ENCODE data around the gene GALC. TPM values are rescaled to one million over a fixed set of nuclear protein-coding genes. Genes with fewer than 3 reads are reported as not detected.
"Not testable (repeated sequence)": the region's sequence is repeated elsewhere in the genome, so short reads cannot be mapped to it uniquely, and the experiment has no call there.

Gene GALC
- 20.4 and 24.7 TPM in 2 replicates for total RNA-seq (2014; rRNA removed; shearing (Covaris generic))
- 16.6 and 24.2 TPM in 2 replicates for polyA plus RNA-seq (2015; cell fraction: cytosol; rRNA removed)
- polyA plus RNA-seq (2015; cell fraction: nucleus; rRNA removed): 8.9 and 10.3 TPM in 2 replicates

DNA sequence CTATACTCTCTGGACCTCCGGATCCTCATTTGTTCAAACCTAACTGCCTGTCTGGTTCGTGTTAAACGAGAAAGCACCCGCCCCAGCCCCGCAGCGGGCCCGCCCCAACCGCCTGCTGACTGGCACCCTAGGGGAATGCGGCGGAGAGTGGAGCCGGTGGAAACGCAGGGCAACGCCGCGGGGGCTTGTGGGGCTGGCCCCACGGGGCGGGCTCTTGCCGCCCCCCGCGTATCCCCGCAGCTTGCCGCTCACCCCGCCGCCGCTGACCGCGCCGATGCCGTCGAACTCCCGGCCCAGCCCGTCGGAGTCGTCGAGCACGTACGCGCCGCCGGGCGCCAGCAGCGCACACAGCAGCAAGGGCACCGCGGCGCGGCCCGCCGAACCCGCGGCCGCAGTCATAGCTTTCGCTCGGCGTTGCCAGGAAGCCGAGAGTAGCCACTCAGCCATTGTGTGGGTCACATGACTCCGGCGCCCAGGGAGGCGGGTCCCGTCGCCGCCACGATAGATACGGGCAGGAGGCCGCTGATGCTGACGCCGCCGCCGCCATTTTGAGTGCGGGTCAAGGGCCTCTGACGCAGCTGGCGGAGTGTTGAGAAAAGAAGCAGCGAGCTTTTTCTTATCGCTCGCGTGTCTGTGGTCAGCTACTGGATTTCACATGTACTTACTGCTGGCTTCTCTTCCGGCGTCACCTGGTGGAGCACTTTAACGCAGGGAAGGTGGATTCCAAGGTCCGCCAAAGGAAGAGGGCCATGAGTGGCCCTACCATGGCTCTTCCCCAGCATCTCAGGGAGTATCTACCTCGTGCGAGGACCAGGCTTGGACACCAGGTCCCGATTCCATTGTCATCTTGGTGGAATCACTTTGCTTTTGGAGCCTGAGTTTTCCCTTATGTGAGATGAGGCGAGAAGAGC lies at the start of gene GALC:
TSS of gene GALC (minus strand) at position 465 of the 911 bp plus-strand sequence. CDS start at position 447, 18 bp downstream.
- in situ Hi-C loops (cut with HindIII; ENCODE audit: low pct_unique_long_range_greater_than_20kb, low sequenced_read_pairs): no loop called here

DNA sequence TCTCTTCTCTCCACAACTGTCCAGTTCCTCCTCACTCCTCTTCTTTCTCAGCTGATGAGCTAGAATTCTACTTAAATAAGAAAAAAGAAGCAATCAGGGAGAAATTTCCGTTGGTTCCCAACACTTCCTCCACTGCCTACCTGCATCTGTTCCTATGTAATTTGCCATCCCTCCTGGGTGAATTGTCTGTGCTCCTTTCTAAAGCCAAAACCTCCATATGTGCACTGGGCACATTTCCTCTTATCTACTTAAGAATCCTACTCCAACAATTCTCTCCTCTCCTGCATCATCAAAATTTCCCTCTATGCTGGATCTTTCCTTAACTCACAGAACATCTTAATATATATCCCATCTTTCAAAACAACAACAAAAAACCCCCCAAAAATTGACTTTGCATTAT lies 47.2 kb upstream of the GALC start:
- in situ Hi-C loops (cut with HindIII; ENCODE audit: low pct_unique_long_range_greater_than_20kb, low sequenced_read_pairs): no loop called here

More for the DNA sequence above, at the start of gene GALC:
- DNase-seq (ENCODE audit: low read depth, low spot score): peak; percentile 76

DNA sequence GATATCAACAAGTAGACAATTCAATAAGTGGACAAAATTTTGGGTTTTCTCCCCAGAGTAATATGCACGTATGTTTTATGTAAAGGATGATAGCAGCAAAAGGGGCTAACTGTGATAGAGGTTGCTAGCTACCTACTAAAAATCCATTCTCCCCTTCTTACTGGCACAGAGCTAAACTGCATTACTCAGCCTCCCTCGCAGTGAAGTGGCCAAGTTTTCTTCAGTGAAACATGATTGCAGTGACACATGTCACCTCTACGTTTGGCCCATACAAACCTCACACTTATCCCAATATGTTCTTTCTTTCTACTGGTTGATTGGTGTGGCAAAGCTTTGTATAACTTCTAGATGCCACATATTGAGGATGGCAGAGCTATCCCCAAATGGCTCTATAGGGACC lies 46.2 kb upstream of the GALC start:
- in situ Hi-C loops (cut with HindIII; ENCODE audit: low pct_unique_long_range_greater_than_20kb, low sequenced_read_pairs): no loop called here
- DNase-seq (ENCODE audit: low read depth, low spot score): no peak

More for the DNA sequence above, 47.2 kb upstream of the GALC start:
- DNase-seq (ENCODE audit: low read depth, low spot score): no peak

DNA sequence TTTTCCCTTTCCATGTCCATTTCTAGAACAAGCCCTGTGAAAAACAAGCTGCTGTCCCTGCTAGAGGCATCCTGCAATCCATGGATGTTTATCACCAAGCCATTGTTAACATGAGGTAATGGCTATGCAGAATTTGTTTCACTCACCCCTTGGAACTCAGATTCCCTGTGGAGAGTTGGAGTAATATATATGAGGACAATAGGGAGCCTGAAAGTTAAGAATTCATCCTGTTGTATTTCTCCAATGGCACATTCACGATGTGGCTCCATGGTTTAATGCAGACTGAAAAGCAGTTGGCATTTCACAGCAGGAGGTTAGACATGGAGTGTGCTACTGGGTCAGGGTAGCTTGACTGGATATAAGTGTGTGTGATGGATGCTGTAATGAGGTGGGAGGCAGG lies 44.3 kb upstream of the GALC start:
- in situ Hi-C loops (cut with HindIII; ENCODE audit: low pct_unique_long_range_greater_than_20kb, low sequenced_read_pairs): no loop called here

DNA sequence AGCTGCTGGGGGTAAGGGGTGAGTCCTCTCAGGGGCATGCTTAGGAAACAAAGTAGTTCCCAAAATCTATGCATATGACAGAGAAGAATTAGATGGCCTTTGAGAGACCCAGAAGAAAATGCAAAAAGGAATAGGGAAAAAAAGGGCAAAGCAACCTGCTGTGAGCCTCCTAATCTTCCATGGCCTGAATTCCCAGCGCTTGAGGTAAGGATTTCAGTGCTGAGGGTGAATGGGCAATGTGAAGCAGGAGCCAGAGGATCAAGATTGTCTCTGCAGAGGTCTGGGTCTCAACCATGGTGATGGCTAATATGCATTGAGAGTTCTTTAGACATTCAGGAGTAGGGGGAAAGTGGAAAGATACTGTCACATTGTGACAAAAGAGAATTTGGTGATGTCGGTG lies 43.4 kb upstream of the GALC start:
- in situ Hi-C loops (cut with HindIII; ENCODE audit: low pct_unique_long_range_greater_than_20kb, low sequenced_read_pairs): no loop called here
- DNase-seq (ENCODE audit: low read depth, low spot score): no peak

More for the DNA sequence above, 44.3 kb upstream of the GALC start:
- no peak for DNase-seq (ENCODE audit: low read depth, low spot score)

DNA sequence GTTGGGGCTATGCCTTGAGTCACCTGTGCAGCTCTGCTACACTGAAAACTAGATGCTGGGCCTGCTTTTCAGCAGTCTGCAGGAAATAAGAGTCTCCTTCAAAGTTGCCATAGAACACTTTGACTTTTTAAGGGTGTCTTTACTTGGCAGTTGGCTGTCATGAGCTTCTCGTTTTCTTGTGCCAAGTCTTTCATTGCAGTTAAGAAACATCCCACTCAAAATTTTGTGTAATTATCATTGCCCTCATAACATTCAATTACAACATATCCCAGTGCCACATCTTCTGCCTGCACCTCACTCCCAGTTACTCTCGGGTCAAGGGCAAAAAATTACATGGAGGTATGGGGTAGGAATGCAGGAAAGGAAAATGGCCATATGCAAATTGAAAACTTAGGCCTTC lies 41.1 kb upstream of the GALC start:
- in situ Hi-C loops (cut with HindIII; ENCODE audit: low pct_unique_long_range_greater_than_20kb, low sequenced_read_pairs): no loop called here

DNA sequence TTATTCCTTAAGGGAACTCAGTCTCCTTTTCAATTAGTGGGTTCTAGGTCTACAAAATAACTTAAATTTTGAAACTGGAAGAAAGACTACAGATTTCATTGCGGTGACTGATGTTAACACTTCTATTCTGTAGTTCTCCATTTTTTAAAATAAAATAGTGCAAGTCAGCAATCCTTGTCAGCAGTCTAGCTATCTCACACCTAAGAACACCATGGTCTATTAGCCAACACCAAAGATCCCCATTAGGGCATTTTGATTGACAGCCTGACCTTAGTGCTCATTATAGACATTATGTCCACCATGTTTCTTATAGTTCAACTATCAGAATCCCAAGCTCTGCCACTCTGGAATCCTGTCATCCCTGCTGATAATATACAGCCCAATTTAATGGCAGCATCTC lies 39.4 kb upstream of the GALC start:
- no peak for DNase-seq (ENCODE audit: low read depth, low spot score)
- in situ Hi-C loops (cut with HindIII; ENCODE audit: low pct_unique_long_range_greater_than_20kb, low sequenced_read_pairs): no loop called here

More for the DNA sequence above, 41.1 kb upstream of the GALC start:
- DNase-seq (ENCODE audit: low read depth, low spot score): no peak

DNA sequence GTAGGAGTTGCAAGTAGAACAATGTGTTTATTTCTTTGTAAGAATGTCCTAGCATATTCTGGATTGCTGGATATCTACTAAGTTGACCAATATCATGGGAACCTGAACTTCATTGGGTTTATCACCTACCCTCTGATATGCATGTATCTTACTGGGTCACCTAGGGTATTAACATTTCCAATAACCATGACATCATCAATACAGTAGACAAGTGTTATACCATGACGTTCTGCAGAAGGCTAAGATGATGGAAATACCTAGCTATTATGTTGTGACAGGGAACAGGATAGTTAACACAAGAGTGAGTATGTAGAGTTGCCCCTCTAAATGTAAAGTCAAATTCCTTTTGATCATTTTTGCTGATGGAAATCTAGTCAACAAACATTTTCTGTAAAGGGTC lies 37.9 kb upstream of the GALC start:
- in situ Hi-C loops (cut with HindIII; ENCODE audit: low pct_unique_long_range_greater_than_20kb, low sequenced_read_pairs): no loop called here
- DNase-seq (ENCODE audit: low read depth, low spot score): no peak

DNA sequence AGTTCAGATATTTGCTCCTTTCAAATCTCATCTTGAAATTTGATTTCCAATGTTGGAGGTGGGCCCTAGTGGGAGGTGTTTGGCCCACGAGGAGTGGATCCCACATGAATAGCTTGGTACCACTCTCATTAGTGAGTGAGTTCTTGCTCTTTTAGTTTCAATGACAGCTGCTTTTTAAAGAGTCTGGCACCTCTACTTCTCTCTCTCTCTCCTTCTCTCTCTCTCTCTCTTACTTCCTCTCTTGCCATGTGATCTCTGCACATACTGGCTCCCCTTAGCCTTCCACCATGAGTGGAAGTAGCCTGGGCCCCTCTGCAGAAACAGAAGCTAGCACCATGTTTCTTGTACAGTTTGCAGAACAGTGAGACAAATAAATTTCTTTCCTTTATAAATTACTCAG lies 37.1 kb upstream of the GALC start:
- in situ Hi-C loops (cut with HindIII; ENCODE audit: low pct_unique_long_range_greater_than_20kb, low sequenced_read_pairs): no loop called here
- DNase-seq (ENCODE audit: low read depth, low spot score): no peak

DNA sequence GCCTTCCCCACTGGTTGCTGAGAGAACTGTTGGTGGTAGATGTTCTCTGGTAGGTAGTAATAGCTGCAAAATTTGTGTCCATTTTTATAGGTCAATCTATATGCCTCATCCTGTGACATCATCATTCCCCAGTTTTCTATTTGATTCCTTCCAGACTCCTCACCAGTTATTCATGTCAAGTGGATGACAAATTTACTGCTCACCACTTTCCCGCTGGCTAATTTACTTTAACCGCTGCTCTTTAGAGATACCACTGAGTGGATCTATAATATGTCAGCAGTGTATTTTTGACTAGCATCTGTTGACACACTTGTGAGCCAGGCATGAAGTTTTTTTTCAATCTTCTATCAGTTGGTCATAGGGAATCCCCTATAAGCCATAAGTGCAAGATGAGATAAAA lies 36.5 kb upstream of the GALC start:
- DNase-seq (ENCODE audit: low read depth, low spot score): no peak
- in situ Hi-C loops (cut with HindIII; ENCODE audit: low pct_unique_long_range_greater_than_20kb, low sequenced_read_pairs): no loop called here

DNA sequence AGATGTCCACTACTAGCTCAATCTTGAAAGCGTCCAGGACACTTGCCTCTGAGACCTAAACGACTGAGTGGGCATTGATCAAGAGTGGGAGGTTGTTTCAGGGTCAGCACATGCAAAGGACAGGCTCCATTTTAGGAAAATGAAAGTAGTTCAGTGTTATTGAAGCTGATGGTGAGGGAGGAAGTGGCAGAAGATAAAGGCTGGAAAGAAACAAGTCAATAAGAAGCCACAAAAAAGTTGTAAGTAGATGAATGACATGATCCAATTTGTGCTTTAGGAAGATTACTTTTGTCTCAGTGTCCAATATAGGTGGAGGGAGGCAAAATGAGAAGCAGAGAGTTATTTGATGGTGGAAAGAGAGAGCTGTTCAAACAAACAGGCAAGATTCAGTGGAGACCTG lies 33.9 kb upstream of the GALC start:
- DNase-seq (ENCODE audit: low read depth, low spot score): no peak
- in situ Hi-C loops (cut with HindIII; ENCODE audit: low pct_unique_long_range_greater_than_20kb, low sequenced_read_pairs): no loop called here

DNA sequence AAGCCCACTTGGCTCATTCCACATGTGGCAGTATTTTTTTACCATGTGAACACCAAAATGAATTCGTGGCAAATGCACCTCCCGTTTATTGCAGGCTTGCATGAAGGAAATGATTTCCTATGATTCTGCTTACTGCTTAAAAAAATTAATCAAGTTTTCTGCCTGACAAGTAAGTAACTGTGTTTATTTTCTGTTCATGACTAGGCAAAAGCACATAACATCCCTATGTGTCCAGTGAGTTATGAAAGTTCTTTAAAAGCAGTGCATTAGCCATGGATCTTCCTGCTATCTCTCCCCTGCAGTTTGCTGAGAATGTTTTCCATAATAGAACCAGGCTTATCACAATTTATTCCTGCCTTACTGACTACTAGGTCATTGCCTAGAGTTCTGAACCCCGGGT lies 32.3 kb upstream of the GALC start:
- no peak for DNase-seq (ENCODE audit: low read depth, low spot score)
- in situ Hi-C loops (cut with HindIII; ENCODE audit: low pct_unique_long_range_greater_than_20kb, low sequenced_read_pairs): no loop called here

DNA sequence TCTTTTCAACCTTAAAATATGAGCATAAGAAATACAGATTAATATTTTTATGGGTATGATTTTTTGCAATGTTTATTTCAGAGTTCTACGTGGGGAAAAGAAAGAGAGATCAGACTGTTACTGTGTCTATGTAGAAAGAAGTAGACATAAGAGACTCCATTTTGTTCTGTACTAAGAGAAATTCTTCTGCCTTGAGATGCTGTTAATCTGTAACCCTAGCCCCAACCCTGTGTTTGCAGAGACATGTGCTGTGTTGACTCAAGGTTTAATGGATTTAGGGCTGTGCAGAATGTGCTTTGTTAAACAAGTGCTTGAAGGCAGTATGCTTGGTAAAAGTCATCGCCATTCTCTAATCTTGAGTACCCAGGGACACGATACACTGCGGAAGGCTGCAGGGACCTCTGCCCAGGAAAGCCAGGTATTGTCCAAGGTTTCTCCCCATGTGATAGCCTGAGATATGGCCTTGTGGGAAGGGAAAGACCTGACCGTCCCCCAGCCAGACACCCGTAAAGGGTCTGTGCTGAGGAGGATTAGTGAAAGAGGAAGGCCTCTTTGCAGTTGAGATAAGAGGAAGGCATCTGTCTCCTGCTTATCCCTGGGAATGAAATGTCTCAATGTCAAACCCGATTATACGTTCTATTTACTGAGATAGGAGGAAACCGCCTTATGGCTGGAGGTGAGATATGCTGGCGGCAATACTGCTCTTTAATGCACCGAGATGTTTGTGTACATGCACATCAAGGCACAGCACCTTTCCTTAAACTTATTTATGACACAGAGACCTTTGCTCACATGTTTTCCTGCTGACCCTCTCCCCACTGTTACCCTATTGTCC lies 31.5 kb upstream of the GALC start:
- in situ Hi-C loops (cut with HindIII; ENCODE audit: low pct_unique_long_range_greater_than_20kb, low sequenced_read_pairs); DNase-seq (ENCODE audit: low read depth, low spot score): not testable (repeated sequence)

DNA sequence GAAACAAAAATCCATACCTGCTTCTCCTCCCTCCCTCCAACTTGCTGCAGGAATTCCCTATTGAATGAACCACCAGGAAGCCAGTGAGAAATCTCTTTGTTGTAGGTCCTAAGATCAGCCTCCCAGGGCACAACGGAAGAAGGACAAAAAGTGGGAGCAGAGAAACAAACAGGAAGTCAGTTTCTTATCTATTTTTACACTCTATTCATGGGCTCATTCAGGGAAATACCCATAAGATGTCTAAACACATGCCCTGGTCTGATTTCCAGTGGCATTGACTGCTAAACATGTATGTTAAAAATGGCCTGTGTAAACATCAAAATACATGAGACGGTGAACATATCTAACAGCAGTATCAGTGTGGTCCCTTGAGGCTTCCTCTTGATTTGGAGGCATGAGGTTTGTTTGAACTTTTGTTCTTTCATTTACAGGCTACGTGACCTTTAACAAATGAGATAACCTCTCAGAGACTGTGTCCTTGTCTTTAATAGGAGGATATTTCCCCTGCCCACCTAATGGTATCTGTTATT lies 30.7 kb upstream of the GALC start:
- in situ Hi-C loops (cut with HindIII; ENCODE audit: low pct_unique_long_range_greater_than_20kb, low sequenced_read_pairs): no loop called here

DNA sequence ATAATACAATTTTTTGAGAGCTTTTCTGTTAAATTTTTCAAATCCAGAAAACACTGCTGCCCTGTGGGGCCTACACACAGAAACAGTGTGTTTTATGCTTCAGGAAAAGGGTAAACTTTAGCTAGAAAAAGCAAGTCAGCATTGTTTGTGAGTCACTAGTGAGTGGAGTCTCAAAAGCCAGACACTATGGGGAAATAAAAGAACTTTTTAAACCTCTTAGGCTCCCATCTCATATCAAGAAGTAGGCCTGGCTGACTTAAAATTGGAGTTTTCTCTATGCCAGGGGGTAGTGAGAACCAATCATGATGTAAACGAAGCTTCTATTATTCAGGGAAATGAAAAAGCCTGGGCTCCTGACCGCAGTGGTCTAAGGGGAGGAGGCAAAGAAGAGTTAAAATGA lies 24.6 kb upstream of the GALC start:
- DNase-seq (ENCODE audit: low read depth, low spot score): no peak
- in situ Hi-C loops (cut with HindIII; ENCODE audit: low pct_unique_long_range_greater_than_20kb, low sequenced_read_pairs): no loop called here

More for the DNA sequence above, 30.7 kb upstream of the GALC start:
- DNase-seq (ENCODE audit: low read depth, low spot score): no peak

DNA sequence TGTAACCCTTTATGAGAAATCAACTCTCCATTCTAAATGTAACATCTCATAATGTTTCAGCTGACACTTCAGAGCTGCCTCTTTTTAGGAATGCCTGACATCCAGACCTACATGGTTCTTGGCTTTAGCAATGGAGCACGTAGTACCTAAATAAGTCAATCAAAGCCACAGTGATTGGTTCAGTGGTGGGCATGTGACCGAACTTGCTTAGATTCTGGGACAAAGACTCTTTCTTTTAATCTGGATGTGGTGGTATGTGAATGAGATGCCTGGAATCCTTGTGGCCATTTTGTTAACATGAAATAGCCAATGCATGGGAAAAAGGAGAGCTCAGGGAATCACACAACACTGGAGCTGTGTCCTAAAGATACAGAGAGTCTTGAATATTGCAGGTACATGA lies 23.8 kb upstream of the GALC start:
- in situ Hi-C loops (cut with HindIII; ENCODE audit: low pct_unique_long_range_greater_than_20kb, low sequenced_read_pairs): no loop called here
- DNase-seq (ENCODE audit: low read depth, low spot score): peak; percentile 56

DNA sequence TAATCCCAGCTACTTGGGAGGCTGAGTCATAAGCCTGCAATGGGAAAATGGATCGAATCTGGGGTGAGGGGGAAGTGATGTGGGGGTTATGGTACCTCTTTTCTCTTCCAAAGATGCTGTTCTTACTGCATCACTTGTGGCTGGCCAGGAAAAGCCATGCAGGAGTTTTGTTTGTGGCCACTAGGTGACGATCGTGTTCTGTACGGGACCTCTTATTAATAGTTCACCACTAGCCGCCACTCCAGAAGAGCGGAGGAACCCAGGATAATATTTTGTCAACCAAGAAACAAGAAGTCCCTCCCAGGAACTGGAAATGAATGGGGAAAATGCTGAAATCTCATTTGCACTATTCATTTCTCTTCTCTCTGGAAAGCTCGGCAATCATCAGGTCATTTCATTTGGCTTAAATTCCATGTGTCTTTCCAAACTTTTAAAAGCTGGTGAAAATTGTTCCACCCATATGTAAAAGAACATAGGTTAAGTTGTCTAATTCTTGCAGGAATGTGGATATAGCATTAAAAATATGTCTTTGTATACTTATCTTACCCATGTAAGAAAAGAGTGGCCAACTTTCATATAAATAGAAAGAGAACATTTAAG lies 20.9 kb upstream of the GALC start:
- in situ Hi-C loops (cut with HindIII; ENCODE audit: low pct_unique_long_range_greater_than_20kb, low sequenced_read_pairs): no loop called here
- DNase-seq (ENCODE audit: low read depth, low spot score): peak; percentile 81

DNA sequence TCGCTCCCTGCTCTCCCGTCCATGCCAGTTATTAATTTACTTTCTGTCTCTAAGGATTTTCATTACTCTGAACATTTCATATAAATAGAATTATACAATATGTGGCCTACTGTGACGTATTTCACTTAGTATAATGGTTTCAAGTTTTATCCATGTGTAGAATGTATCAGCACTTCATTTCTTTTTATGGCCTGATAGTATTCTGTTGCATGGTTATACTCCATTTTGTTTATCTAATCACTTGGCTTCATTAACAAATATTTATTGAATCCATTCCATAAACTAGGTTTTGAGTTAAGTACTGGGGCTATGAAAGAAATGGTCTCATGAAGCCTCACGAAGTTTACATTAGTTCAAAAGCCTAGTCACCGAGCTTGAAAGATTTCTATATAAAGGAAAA lies 19.5 kb upstream of the GALC start:
- in situ Hi-C loops (cut with HindIII; ENCODE audit: low pct_unique_long_range_greater_than_20kb, low sequenced_read_pairs): no loop called here
- no peak for DNase-seq (ENCODE audit: low read depth, low spot score)

Measured in SK-MEL-5 (cell line).